ENCODE data around the gene LYST. TPM values are rescaled to one million over a fixed set of nuclear protein-coding genes. Genes with fewer than 3 reads are reported as not detected.

Gene LYST
- total and polyA plus RNA-seq, 2 of the 4 experiments (the other 2 are of a cell fraction), result 2.2 to 7.2 TPM

GRCh38 chr1:235863699-235864093 is 3.0 kb downstream of the LYST start:
- in situ Hi-C loops (cut with MboI; ENCODE audit: low sequenced_read_pairs), result loop anchor here (5.0 kb wide), 1 partner anchor 109 kb away; no protein-coding TSS in a partner anchor

More at GRCh38 chr1:235863699-235864093, 3.0 kb downstream of the LYST start:
- Histone ChIP-seq H4K20me1 (ENCODE audit: insufficient read depth, low read length) (no peaks in the 10 kb centered on the region; the same call in 1 of the 2 replicates), H2BK15ac (ENCODE audit: low read depth, low read length) (no peak overlapping the region), H2BK20ac (ENCODE audit: low read depth, low read length) (no peak overlapping the region), H3K27me3 (ENCODE audit: control insufficient read depth, insufficient read depth, low read length) (no peaks in the 10 kb centered on the region), H4K5ac (ENCODE audit: low read depth, low read length) (no peak overlapping the region), H2BK120ac (ENCODE audit: low read depth, low read length) (no peak overlapping the region), H3K4me3 (ENCODE audit: insufficient read depth, low read depth, low read length) (no peak overlapping the region), H3K4me1 (ENCODE audit: control insufficient read depth, insufficient read depth, low read length) (peaks cover 5% of the 10 kb centered on the region; the same call in 1 of the 2 replicates), H3K18ac (ENCODE audit: low read depth, low read length) (no peak overlapping the region), H3K56ac (ENCODE audit: extremely low read depth, insufficient read depth, low read length) (no peak overlapping the region), H3K14ac (replicated peaks; ENCODE audit: low read depth, low read length) (no peak overlapping the region), H3K23ac (ENCODE audit: low read depth, low read length) (no peak overlapping the region; the same call in 1 of the 2 replicates), H3K9me1 (ENCODE audit: insufficient read depth, low read length) (peaks cover 6% of the 10 kb centered on the region; the same call in 1 of the 2 replicates), H3K4me2 (ENCODE audit: low read depth, low read length) (no peak overlapping the region), H4K91ac (ENCODE audit: insufficient read depth, low read depth, low read length) (no peak overlapping the region), H3K9ac (ENCODE audit: low read depth, low read length) (no peak overlapping the region), H3K36me3 (ENCODE audit: control insufficient read depth, insufficient read depth, low read length) (no peaks in the 10 kb centered on the region), H2BK5ac (ENCODE audit: low read depth, low read length, poor library complexity, severe bottlenecking) (no peak overlapping the region), H3K27ac (ENCODE audit: insufficient read depth, low read length) (no peak overlapping the region), H4K8ac (ENCODE audit: low read depth in 2 of 2, low read length in 2 of 2) (no peak overlapping the region), H2AK9ac (replicated peaks; ENCODE audit: low read depth, low read length, poor library complexity) (no peak overlapping the region), H3K9me3 (ENCODE audit: control insufficient read depth, insufficient read depth, low read length) (no peaks in the 10 kb centered on the region), H2AFZ (replicated peaks; ENCODE audit: low read length, poor library complexity) (no peak overlapping the region), H2AK5ac (ENCODE audit: low read depth, low read length) (no peak overlapping the region), H3K79me1 (ENCODE audit: low read depth in 1 of 2, low read length in 2 of 2) (peaks cover 16 to 35% of the 10 kb centered on the region in 2 experiments), H3K4ac (ENCODE audit: low read depth, low read length) (0 out of 2 replicates have a peak overlapping the region, but pooled peaks have one; percentile 11)
- ATAC-seq (ENCODE audit: low read depth), result no peak
- WGBS, 2 experiments (ENCODE audit: extremely low coverage in 2 of 2, insufficient read length in 1 of 2), result no CpG with 5 or more reads among the region's 4 CpGs
- no TSS peak for BruUV-seq (replicated peaks)
- TF ChIP-seq, protein P1, sequence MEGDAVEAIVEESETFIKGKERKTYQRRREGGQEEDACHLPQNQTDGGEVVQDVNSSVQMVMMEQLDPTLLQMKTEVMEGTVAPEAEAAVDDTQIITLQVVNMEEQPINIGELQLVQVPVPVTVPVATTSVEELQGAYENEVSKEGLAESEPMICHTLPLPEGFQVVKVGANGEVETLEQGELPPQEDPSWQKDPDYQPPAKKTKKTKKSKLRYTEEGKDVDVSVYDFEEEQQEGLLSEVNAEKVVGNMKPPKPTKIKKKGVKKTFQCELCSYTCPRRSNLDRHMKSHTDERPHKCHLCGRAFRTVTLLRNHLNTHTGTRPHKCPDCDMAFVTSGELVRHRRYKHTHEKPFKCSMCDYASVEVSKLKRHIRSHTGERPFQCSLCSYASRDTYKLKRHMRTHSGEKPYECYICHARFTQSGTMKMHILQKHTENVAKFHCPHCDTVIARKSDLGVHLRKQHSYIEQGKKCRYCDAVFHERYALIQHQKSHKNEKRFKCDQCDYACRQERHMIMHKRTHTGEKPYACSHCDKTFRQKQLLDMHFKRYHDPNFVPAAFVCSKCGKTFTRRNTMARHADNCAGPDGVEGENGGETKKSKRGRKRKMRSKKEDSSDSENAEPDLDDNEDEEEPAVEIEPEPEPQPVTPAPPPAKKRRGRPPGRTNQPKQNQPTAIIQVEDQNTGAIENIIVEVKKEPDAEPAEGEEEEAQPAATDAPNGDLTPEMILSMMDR (conservative IDR thresholded peaks at IDR 0.05; ENCODE audit: low read depth, low read length), result no peak
- TF ChIP-seq NFE2L2 (IDR thresholded peaks at IDR 0.05; ENCODE audit: low read depth, low read length) (no peak), MXI1 (IDR thresholded peaks at IDR 0.05; ENCODE audit: borderline replicate concordance, low read depth, low read length) (no peak), SMC3 (IDR thresholded peaks at IDR 0.05; ENCODE audit: low read depth, low read length) (no peak), FOS (IDR thresholded peaks at IDR 0.05; ENCODE audit: low read depth, low read length) (no peak), USF2 (IDR thresholded peaks at IDR 0.05; ENCODE audit: low read depth, low read length) (no peak), RAD21 (IDR thresholded peaks at IDR 0.05; ENCODE audit: low read length) (no peak), BHLHE40 (IDR thresholded peaks at IDR 0.05; ENCODE audit: low read depth, low read length) (no peak), MAFK (IDR thresholded peaks at IDR 0.05; ENCODE audit: low read depth, low read length) (no peak), RFX5 (IDR thresholded peaks at IDR 0.05; ENCODE audit: low read depth, low read length) (no peak)
- no peak for DNase-seq
- intact Hi-C loops (cut with micrococcal nuclease), result no loop called here
- ChIA-PET CTCF (interaction anchor here (0.8 kb wide), 1 partner anchor 108 kb away, joined by 3 read pairs; no protein-coding TSS in a partner anchor), POLR2A (ENCODE audit: unreplicated experiment) (no interaction called here)
- dilution Hi-C loops (cut with HindIII; ENCODE audit: low sequenced_read_pairs, unreplicated experiment), result no loop called here

Measured in IMR-90 (cell line).